Endothelial cell of umbilical vein (primary cell): ENCODE data around the gene SPANXN3.

Source experiments
- CTCF ChIP-seq, 2 donors: IDR thresholded peaks; 1 replicate in 1 of 2; 2 replicates in 1 of 2; pipeline ENCODE4 v1.5.1; 2011; ENCODE audit warnings: low read length in 2 of 2, mild to moderate bottlenecking in 2 of 2, moderate library complexity in 2 of 2, control low read depth in 1 of 2, inconsistent platforms in 1 of 2, low read depth in 1 of 2; ENCODE audit not compliant: insufficient read depth in 1 of 2; ENCODE audit errors: extremely low read depth in 1 of 2
- EZH2 ChIP-seq: IDR thresholded peaks from 2 replicates; pipeline ENCODE4 v1.6.1; 2012; ENCODE audit warnings: borderline replicate concordance, low read depth, mild to moderate bottlenecking, moderate library complexity, low read length, inconsistent platforms; ENCODE audit not compliant: severe bottlenecking
- JUN ChIP-seq: IDR thresholded peaks from 2 replicates; pipeline ENCODE4 v1.6.1; 2011; ENCODE audit warnings: borderline replicate concordance, low read depth; ENCODE audit not compliant: insufficient read length, insufficient read depth
- MAX ChIP-seq: IDR thresholded peaks from 2 replicates; pipeline ENCODE4 v1.6.1; 2011; ENCODE audit not compliant: insufficient read depth, insufficient read length
- MYC ChIP-seq: IDR thresholded peaks from one replicate; pipeline ENCODE4 v1.6.1; 2011; ENCODE audit warnings: mild to moderate bottlenecking, low read depth, low read length
- POLR2A ChIP-seq: IDR thresholded peaks from 2 replicates; pipeline ENCODE4 v1.6.1; 2012; ENCODE audit warnings: low read depth, mild to moderate bottlenecking, control low read depth, low read length
- POLR2AphosphoS5 ChIP-seq: IDR thresholded peaks from 2 replicates; pipeline ENCODE4 v1.6.1; 2012; ENCODE audit warnings: low read depth, mild to moderate bottlenecking, control low read depth, low read length, moderate library complexity; ENCODE audit not compliant: insufficient read depth

GRCh38 chrX:143486105-143486504 lies 31.2 kb downstream of the SPANXN3 start:
- TF ChIP-seq CTCF (IDR thresholded peaks at IDR 0.05; ENCODE audit: extremely low read depth in 1 of 2, insufficient read depth in 1 of 2, low read depth in 1 of 2, low read length in 2 of 2), result no peak
- TF ChIP-seq POLR2A, result no peak
- TF ChIP-seq JUN, result no peak
- TF ChIP-seq EZH2, result no peak
- no peak for TF ChIP-seq POLR2AphosphoS5
- no peak for TF ChIP-seq MYC
- no peak for TF ChIP-seq MAX
